IPS-18c (cell line): ENCODE measurements around the gene IRF2BP2.

ENCODE experiments used
- H3K4me3 ChIP-seq: 2 replicates; pipeline ENCODE4 v1.7.0; 2013; ENCODE audit warnings: low read depth, mild to moderate bottlenecking, low read length, moderate library complexity; ENCODE audit not compliant: insufficient read depth
- H3K9me3 ChIP-seq: one replicate; pipeline ENCODE4 v1.6.1; 2013; ENCODE audit warnings: mild to moderate bottlenecking, low read length, moderate library complexity; ENCODE audit not compliant: control insufficient read depth, insufficient read depth

IRF2BP2 gene

GRCh38 chr1:234607109-234608024 lies 2.6 kb downstream of the IRF2BP2 start:
- peaks cover 2% of the 10 kb centered on the region for H3K9me3 ChIP-seq
- peak overlapping the region; percentile 71 for H3K4me3 ChIP-seq

- peaks cover 2% of the 10 kb centered on the region for H3K9me3 ChIP-seq
- H3K4me3 ChIP-seq, result peak overlapping the region; percentile 71
Observed at GRCh38 chr1:234606784-234607108, 3.2 kb downstream of the IRF2BP2 start.

DNA sequence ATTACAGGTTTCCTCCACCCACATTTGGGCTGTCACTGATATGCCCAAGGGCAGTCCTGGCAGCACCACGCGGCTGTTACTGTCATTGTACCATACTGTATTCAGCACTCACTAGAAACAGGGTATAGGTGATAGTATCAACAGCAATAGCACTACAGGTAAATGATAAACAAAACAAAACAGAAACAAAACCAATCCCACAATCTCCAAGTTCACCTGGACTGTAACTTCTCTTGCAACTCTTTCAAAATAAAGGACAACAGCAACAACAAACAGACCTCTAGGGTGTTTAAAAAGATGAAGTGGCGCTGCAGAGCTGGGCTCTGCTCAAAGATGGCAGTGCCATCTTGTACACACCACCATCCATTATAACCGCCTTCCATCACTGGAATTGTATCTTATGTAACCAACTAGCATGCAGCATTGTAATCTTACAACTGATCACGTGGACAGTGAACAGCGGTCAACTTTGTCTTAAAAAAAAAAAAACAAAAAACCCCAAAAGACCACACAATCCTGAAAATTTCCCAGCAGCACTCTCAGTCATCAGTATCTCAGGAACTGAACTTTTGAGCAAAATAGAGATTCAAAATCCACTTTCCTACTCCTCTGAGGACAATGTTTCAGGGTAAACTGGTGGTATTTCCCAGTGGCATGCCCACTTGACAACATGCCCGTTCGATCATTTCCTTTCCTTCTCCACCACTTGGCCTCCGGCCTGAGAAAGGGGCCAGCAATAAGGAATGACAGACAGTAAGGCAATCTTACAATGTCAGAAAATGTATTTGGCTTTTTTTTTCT lies 3.8 kb downstream of the IRF2BP2 start:
- peak overlapping the region; percentile 40 for H3K4me3 ChIP-seq

DNA sequence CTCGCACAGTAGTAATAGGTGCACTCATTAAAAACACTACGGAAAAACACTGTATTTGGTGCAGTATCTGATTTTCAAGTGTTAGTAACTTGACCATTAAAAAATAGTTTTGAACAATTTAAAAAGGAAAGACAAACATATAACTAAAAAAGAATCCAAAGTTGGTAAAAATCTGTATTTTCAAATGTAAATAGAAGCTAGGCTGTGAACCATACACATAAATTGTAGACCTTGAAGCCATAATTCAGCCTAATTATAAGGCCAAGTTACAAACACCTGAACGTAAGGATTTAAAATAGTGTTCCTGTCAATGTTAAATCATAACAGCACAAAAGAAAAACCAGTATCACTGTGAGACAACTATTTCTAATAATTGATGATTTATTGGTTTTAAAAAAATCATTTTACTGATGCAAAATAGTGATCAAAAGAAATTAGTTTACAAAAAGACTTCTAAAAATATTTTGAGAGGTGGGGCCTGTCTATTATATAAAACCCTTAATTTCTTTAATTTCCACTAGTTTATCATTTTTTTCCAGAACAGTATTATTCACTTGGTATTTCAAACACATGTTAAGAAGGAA lies 4.5 kb downstream of the IRF2BP2 start:
- Histone ChIP-seq H3K9me3 (peaks cover 2% of the 10 kb centered on the region), H3K4me3 (peak overlapping the region; percentile 40)

More for the DNA sequence above, 3.8 kb downstream of the IRF2BP2 start:
- H3K9me3 ChIP-seq, result peaks cover 2% of the 10 kb centered on the region

- peak overlapping the region; percentile 20; the same call in 1 of the 2 replicates for H3K4me3 ChIP-seq
- H3K9me3 ChIP-seq, result peaks cover 2% of the 10 kb centered on the region
Observed at GRCh38 chr1:234604495-234605398, 5.2 kb downstream of the IRF2BP2 start.

- H3K4me3 ChIP-seq, result no peak overlapping the region
- H3K9me3 ChIP-seq, result peaks cover 2% of the 10 kb centered on the region
Observed at GRCh38 chr1:234603221-234604204, 6.5 kb downstream of the IRF2BP2 start.

DNA sequence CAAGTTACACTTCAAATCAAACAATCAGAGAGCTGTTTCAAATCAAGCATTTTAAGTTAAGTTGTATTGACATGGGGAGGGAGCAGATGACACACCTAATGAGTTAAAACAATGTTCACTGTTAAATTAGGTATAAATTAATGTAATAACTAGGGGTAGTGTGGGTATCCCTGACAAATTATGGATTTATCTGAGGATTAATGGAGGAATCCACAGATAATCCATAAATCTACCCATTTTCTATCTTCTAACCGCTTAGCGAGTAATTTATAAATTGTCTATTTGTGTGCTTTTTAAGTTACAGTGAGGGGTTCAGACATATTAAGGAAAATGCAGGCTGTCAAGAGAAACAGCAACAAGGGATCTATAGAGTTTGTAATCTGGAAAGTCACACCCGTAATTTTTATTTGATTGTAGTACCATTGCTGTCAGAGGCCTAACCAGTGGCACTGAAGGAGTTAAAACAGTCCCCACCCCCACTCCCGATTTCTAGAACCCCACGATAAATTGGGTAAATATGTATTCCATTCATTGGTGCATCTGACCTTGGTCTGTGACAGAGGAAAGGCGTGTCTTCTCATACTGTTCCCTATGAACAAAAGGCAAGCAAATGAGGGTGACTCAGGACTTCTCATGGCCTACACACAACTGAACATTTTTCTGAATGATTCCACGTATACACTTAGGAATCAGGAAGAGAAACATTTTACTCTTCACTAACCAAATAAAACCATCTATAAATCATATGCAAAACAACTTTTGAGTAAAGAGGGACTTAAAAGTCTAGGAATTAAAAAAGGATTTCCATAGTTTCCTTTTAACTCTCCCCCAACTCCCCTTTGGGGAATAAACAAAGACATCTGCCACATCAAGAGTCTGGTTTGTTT lies 7.4 kb downstream of the IRF2BP2 start:
- Histone ChIP-seq H3K9me3 (peaks cover 2% of the 10 kb centered on the region), H3K4me3 (no peak overlapping the region)

GRCh38 chr1:234601301-234602017 lies 8.5 kb downstream of the IRF2BP2 start:
- Histone ChIP-seq H3K9me3 (peaks cover 2% of the 10 kb centered on the region), H3K4me3 (no peak overlapping the region)

DNA sequence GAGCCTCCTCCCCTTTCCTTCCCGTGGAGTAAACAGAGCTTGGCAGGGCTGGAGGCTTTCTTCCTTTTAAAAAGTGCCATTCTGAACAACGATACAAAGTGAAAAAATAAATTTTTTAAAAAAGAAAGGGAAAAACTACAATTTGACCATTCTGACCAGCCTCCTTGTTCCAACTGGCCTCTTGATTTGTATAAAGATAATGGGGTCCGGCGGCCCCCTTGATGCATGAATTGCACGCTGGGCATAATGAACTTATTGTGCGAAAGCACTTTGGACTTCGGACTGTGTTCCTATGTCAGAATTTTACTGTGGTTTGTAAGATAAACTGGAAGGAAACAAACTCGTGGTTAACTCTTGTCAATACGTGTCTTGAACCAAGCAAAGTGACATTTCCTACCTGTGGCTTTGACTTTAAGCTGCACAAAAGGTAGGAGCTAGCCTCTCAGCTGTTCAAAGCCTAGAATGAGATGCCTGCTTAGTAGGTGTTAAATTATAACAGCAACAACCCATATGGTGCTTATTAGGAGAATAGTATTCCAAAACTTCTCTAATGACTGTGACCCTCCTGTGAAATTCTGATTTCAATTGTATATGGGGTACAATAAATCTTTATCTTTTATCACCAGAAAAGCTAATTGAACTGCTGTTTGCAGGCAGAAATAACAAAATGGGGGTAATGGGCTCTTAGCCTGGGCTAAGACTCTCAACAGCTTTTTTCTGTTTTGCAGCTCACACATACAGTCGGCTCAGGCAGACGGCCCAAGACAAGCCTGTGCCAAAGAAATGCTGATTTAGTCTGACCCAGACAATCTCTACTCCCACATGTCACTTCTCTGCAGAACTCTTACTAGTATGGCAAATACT lies 9.3 kb downstream of the IRF2BP2 start:
- Histone ChIP-seq H3K4me3 (peak overlapping the region; percentile 12; the same call in 1 of the 2 replicates), H3K9me3 (no peaks in the 10 kb centered on the region)

- H3K4me3 ChIP-seq, result peak overlapping the region; percentile 56
- no peaks in the 10 kb centered on the region for H3K9me3 ChIP-seq
Observed at GRCh38 chr1:234599617-234600417, 10.2 kb downstream of the IRF2BP2 start.

DNA sequence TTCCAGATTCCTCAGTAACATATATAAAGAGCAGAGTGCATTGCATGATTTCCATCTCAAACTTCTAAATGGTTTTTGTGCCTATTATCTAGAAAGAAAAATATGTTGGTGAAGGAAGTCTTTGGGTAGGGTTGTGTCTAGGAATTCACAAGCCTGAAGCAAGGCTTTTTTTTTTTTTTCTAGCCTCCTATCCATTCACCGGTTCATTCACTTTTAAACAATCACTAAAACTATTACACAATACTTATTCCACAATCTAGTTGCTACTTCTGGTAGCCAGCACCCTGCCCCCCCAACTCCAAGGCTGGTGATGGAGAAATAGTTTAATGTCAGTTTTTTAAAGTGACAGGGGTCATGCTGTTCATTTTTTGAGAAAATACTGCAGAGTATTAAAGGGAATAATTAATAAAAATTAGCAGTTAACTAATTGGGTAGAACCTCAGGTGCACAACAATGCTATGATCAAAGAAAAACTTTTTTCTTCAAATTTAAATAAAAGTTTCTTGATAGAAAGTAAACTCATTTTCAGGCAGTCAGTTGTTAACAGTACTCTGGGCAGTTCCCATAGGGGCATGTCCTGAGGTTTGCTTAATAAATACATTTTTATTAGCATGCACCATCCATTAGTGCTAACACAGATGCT lies 10.9 kb downstream of the IRF2BP2 start:
- peak overlapping the region; percentile 56 for H3K4me3 ChIP-seq

DNA sequence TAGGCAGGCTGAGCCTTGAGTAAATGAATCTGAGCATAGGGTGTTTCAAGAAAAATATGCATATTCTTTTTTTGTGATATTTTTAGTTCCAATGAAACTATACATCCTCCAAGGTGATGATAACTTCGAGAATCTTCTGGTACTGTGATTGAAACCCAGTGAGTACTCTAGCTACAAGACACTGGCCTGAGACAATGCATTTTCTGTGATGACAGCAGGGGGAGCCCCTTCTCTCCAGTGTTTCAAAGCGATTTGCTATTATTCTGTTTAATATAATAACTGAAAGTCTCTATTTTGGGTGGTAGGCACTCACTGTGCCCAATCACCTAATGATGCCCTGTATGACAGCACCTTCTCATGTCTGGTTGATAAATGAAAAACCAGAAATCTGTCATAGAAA lies 12.1 kb downstream of the IRF2BP2 start:
- H3K9me3 ChIP-seq, result no peaks in the 10 kb centered on the region
- no peak overlapping the region for H3K4me3 ChIP-seq

More for the DNA sequence above, 10.9 kb downstream of the IRF2BP2 start:
- H3K9me3 ChIP-seq, result no peaks in the 10 kb centered on the region
